Hematopoietic multipotent progenitor cell (in vitro differentiated cells): Measurements from ENCODE around the gene TDP2. TPM values are rescaled to one million over a fixed set of nuclear protein-coding genes. Genes with fewer than 3 reads are reported as not detected.

ENCODE experiments used
- DNase-seq, 3 donors: peaks; one replicate each; pipeline ENCODE4 v3.0.0-alpha.2; 2011 to 2015; ENCODE audit warnings: low read depth in 2 of 3, low spot score in 2 of 3
- total RNA-seq: library from RNA; depleted of rRNA; stranded (reverse); fragments of >200 nt; gene quantifications from one replicate; pipeline ENCODE4 v1.2.3, GENCODE V29; 2012

The TDP2 gene
- total RNA-seq, 1 donor: 11.8 TPM

DNA sequence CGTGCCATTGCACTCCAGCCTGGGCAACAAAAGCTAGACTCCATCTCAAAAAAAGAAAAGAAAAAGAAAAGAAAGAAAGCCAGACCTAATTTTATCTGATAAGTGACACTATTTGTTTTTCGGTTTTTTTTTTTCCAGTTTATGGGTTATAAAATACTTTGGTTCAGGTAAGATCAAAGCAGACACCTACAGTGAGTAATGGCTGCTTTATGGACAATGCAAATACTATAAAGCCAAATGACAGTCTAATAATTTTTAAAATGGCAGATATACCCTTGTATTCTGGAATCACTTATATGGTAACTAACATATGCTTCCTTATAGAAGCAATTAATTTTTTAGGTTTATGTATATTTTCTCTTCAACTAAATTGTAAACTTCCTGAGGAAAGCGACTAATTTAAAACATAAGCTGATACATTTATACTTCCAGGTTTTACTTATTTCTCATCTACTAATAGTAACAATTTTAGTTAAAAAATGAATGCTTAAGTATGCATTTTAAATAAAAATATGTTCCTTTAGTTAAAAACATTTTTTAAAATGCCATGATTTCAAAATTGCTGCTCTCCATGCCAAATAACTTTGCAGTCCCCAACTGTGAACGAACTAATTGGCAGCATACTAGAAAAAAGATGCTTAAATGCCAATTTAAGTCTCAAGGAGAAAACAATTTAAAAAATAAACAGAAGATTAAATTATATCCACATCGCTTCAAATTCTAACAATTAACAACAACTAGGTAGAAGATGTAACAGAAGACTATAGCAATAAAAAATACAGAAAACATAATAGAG, 59.2 kb downstream of the TDP2 start:
- DNase-seq: no peak

DNA sequence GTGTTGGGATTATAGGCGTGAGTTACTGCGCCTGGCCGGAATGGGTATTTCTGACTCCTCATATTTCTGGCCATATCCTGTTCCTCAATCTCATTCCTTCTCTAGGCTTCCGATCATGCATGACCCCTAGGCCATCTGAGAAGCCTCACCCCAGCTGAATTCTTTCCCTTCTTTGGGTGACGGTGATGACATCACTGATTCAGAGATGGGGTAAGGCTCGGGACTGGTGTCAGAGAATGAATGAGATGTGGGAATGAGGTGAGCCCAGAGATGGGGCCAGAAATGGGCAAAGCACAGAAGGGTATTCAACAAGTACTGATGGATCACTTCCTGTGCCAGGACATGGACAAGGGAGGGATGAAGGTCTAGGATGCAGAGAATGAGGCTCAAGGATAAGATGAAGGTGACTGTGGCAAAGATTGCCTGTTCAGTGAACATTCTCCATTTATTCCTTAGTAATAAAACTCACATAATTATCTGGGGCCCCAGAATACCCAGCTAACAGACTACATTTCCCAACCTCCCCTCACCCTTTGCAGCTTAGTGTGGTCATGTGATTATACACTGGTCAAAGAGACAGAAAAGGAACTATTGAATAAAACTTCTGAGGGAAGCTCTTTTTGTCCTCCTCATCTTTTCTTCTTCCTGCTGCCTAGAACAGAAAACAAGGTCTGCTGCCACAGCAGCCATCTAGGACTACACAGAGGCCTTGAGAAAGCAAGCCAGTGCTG, 60.3 kb downstream of the TDP2 start:
- DNase-seq: no peak

- DNase-seq: no peak
Measured at GRCh38 chr6:24603241-24603640, 63.5 kb downstream of the TDP2 start.

GRCh38 chr6:24600903-24601302, 65.8 kb downstream of the TDP2 start:
- DNase-seq: no peak

Other genes with a start within 250 kb of the TDP2 start
- 3.0 TPM for gene GPLD1, start 177.3 kb downstream of the TDP2 start, total RNA-seq
- gene ALDH5A1, start 171.9 kb downstream of the TDP2 start, total RNA-seq: 14.5 TPM
- gene KIAA0319, start 20.7 kb downstream of the TDP2 start, total RNA-seq: under 0.01 TPM
- 3.8 TPM for gene ACOT13, start 178 bp upstream of the TDP2 start, total RNA-seq
- 41.7 TPM for gene C6orf62, start 52.3 kb upstream of the TDP2 start, total RNA-seq
- gene GMNN, start 108.0 kb upstream of the TDP2 start, total RNA-seq: 13.5 TPM
- gene ARMH2, start 132.0 kb upstream of the TDP2 start, total RNA-seq: 0.54 TPM